Measurements from ENCODE around the gene SH3GL3.

SH3GL3 gene

DNA sequence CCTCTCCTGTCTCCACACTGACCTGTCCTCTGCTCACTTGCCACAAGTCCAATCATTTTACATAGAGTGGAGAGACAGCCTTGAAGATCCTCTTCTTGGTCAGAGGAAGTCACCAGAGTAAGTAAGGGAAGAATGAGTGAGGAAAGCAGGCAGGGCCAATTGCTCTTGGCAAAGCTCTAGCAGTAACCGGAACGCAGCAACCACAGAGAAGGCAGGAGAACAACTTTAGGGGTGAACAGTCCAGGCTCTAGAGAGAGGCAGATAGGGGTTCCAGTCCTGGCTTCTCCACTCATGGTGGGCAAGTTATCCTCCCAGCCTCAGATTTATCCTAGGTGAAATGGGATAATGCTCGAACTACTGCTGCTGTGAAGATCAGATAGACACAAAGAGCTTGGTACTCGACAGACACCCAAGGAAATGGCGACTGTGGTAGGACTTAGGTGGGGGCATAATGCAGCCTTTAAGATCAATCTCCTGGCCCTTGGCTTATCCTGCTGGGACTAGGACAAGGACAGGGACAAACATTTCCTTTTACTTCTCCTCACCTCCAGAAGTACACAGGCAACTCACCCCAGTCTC, 205.6 kb downstream of the SH3GL3 start:
- no peak for DNase-seq (ENCODE audit: low spot score)
- Histone ChIP-seq H3K4me3 (peak overlapping the region; percentile 80), H3K27ac (peak overlapping the region in 1 of 2 donors; percentile 77)
- TF ChIP-seq, protein P1, sequence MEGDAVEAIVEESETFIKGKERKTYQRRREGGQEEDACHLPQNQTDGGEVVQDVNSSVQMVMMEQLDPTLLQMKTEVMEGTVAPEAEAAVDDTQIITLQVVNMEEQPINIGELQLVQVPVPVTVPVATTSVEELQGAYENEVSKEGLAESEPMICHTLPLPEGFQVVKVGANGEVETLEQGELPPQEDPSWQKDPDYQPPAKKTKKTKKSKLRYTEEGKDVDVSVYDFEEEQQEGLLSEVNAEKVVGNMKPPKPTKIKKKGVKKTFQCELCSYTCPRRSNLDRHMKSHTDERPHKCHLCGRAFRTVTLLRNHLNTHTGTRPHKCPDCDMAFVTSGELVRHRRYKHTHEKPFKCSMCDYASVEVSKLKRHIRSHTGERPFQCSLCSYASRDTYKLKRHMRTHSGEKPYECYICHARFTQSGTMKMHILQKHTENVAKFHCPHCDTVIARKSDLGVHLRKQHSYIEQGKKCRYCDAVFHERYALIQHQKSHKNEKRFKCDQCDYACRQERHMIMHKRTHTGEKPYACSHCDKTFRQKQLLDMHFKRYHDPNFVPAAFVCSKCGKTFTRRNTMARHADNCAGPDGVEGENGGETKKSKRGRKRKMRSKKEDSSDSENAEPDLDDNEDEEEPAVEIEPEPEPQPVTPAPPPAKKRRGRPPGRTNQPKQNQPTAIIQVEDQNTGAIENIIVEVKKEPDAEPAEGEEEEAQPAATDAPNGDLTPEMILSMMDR (IDR thresholded peaks at IDR 0.05) = no peak

DNA sequence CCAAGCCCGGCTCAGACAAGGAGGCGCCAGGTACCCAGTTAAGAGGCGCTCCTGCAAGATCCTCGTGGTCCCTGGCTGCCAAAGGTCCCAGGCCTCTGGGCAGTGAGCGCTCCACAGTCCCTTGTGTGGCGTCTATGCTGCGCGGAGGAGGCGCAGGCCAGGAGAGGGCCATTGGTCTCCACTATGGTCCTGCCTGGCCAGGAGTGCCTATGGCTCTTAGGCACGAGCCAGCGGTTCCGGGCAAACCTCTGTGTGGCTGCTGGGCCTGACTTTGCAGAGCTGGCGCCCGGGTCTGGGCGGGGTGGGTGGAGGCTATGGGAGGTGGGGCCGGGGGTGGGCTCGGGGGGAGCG, 206.1 kb downstream of the SH3GL3 start:
- no peak for DNase-seq (ENCODE audit: low spot score)
- TF ChIP-seq, protein P1 (IDR thresholded peaks at IDR 0.05) = no peak
- peak overlapping the region; percentile 80 for H3K4me3 ChIP-seq
- H3K27ac ChIP-seq = peak overlapping the region in 1 of 2 donors; percentile 77

DNA sequence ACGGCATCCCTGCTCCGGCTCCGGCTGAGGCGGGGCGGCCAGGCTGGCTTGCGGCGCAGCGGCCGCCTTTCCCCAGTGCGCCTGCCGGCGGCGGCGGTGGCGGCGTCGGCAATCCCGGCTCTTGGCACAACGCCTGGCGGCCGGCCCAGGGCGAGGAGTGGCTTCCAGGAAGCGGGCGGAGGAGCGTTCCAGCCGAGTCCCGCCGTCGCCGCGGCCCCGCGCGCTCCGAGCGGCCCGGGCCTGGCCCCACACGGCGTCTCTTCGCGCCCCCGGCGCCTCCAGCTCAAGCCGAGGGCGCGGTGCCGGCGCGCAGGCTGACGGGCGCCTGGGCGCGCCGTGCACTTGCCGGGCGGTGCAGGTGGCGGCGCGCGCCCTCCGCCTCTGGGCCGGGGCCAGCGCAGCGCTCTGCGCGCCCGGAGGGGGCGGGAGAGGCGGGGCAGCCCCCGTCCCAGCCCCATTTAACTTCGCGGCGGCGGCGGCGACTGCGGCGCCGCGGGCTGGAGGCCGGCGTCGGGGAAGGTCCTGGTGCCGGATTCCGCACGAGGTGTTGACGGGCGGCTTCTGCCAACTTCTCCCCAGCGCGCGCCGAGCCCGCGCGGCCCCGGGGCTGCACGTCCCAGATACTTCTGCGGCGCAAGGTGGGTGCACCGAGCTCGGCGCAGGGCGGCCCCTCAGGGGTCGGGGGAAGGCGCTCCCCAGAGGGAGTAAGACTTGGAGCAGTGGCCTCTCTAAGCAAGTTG, 206.7 kb downstream of the SH3GL3 start, which contains the start of gene ADAMTSL3:
ADAMTSL3 (plus strand) TSS at position 485 of the 740 bp plus-strand sequence. CDS start 1,639 bp downstream, outside the sequence.
- peak within 1 kb of the TSS; percentile 80 for H3K4me3 ChIP-seq
- DNase-seq (ENCODE audit: low spot score) = no peak
- H3K27ac ChIP-seq = peak within 1 kb of the TSS in 1 of 2 donors; percentile 77
- TF ChIP-seq, protein P1 (IDR thresholded peaks at IDR 0.05) = no peak

DNA sequence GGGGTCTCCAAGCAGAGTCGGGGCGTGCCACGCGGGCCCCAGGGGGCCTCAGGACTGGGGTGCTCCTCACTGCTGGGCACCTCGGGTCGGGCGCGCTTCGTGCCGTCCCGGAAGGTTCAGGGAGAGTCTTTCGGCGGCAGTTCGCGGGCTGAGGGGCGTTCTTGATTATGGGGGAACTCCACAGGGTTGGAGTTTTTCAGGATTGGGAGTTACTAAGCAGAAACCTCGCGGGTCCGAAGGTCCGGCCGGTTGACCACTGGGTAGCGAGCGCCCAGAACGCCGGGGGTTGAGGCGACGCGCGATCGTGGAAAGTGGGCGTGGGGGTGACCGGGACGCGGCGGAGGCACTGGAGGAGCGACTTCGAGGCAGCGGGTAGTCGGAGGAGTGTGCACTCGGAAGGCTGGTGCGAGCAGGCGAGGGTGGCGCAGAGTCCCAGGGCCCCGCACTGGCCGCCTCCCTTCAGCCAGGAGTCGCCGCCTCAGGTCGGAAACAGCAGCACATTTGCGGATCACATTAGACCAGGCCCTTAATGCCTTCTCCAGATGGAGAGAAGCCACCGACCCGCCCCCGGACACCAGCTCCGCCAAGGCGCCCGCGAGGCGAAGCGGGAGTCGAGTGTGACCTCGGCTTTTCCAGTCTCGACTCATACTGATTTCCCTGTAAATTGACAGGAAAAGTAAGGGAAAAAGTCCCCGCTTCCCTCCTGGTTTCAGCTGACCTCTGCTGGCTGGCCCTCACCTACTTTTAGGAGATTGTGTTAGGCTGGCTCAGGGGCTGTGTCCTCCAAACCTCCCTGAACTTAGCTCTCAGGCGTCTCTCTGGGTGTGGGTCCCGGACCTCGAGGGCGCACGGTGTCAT, 207.5 kb downstream of the SH3GL3 start:
- TF ChIP-seq, protein P1 (IDR thresholded peaks at IDR 0.05) = no peak
- peak overlapping the region; percentile 80 for H3K4me3 ChIP-seq
- no peak for DNase-seq (ENCODE audit: low spot score)
- peak overlapping the region in 1 of 2 donors; percentile 77 for H3K27ac ChIP-seq

DNA sequence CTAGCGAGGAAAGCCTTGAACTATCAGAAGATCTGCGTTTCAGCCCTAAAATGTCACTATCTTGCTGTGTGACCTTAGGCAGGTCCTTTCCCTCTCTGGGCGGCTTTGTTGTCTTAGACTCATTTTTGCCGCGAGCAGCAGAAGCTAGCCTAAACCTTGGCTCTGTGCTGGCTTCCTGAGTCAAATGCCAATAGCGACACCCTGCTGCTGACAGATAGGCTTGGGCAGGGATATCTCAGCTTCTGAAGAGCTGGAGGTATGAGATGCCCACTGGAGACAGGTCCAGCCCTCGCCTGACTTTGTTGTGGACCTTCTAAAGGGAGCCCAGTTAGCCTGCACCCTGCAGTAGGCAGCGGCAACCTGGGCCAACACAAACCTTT, 208.1 kb downstream of the SH3GL3 start:
- Histone ChIP-seq H3K27ac (peak overlapping the region in 1 of 2 donors; percentile 77), H3K4me3 (peak overlapping the region; percentile 80)
- no peak for DNase-seq (ENCODE audit: low spot score)
- TF ChIP-seq, protein P1 (IDR thresholded peaks at IDR 0.05) = no peak

DNA sequence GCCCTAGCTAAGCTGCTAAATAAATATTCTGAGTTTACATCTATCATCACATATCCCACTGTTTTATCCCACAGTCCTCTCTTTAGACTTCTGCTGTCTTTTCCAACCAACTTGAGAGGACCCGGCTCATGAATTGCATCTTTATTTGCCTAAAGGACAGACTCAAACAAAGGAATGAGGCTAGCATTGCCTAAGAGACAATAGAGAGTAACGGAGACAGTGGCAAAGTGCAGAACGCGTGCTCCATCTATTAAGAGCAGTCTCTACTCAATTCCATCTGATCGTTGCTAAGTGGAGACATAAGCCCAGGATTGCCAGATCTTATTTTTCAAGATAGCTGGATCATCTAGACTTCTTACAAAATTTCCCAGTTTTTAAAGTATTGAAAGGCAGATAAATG, 209.1 kb downstream of the SH3GL3 start:
- H3K4me3 ChIP-seq = peak overlapping the region; percentile 80
- TF ChIP-seq, protein P1 (IDR thresholded peaks at IDR 0.05) = no peak
- no peak overlapping the region for H3K27ac ChIP-seq
- DNase-seq (ENCODE audit: low spot score) = no peak

Data from coronary artery (tissue), 2 donors.